OCI-LY3 (cell line): ENCODE results near the gene P2RX3.

Experiments used
- EZH2phosphoT487 ChIP-seq: fragments of 200-600 bp; shearing (Covaris generic); IDR thresholded peaks from 2 replicates; pipeline ENCODE4 v1.6.1; 2018; ENCODE audit warnings: antibody characterized with exemption, mixed run types, low read depth
- TF ChIP-seq, protein P1 (sequence below): fragments of 200-600, 300-600 bp; sonication (generic); IDR thresholded peaks from 2 replicates; pipeline ENCODE4 v1.5.1; 2014; ENCODE audit warnings: antibody characterized with exemption, low read length, low read depth

DNA sequence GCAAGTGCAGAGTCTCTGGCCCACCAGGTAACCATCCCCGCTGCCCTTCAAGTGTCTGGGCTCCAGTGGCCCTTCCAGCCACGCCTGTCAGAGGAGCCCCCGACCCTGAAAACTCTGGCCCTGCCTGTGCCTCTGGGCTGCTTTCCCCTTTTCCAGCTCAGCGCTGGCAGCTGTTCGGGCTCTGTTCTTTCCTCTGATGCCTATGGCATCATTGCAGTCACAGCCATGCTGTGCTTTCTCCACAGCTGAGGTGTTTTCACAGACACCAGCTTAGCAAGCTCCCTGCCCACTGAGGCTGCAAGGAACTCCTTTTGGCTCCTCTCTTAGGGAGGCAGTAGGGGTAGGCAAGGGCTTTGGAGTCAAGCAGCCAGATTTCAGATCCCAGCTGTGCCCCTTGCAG is 21.2 kb downstream of the P2RX3 start:
- TF ChIP-seq, protein P1, sequence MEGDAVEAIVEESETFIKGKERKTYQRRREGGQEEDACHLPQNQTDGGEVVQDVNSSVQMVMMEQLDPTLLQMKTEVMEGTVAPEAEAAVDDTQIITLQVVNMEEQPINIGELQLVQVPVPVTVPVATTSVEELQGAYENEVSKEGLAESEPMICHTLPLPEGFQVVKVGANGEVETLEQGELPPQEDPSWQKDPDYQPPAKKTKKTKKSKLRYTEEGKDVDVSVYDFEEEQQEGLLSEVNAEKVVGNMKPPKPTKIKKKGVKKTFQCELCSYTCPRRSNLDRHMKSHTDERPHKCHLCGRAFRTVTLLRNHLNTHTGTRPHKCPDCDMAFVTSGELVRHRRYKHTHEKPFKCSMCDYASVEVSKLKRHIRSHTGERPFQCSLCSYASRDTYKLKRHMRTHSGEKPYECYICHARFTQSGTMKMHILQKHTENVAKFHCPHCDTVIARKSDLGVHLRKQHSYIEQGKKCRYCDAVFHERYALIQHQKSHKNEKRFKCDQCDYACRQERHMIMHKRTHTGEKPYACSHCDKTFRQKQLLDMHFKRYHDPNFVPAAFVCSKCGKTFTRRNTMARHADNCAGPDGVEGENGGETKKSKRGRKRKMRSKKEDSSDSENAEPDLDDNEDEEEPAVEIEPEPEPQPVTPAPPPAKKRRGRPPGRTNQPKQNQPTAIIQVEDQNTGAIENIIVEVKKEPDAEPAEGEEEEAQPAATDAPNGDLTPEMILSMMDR = no peak
- no peak for TF ChIP-seq EZH2phosphoT487
